Kidney (tissue), 14 donors: ENCODE results near the gene HOXB6. TPM values are rescaled to one million over a fixed set of nuclear protein-coding genes. Genes with fewer than 3 reads are reported as not detected.

Source experiments
- DNase-seq, 5 donors: peaks; one replicate each; pipeline ENCODE4 v3.0.0-alpha.2; 2013 to 2020
- FAIRE-seq: peaks from 2 replicates; lab custom pipeline; 2012; peaks lifted over from hg19 to GRCh38; lab: Jason Lieb, UNC
- H3K27ac ChIP-seq, 2 donors: one replicate each; pipeline ENCODE4 v1.7.0; 2013; ENCODE audit warnings: low read depth in 2 of 2, low read length in 2 of 2, inconsistent platforms in 1 of 2
- H3K27me3 ChIP-seq: one replicate; pipeline ENCODE4 v1.7.1; 2013; ENCODE audit warnings: low read length, inconsistent platforms; ENCODE audit not compliant: control insufficient read depth, insufficient read depth
- H3K36me3 ChIP-seq, 3 donors: one replicate each; pipeline versions ENCODE4 v1.7.0 to v1.7.1; 2013; ENCODE audit warnings: low read length in 3 of 3, control low read depth in 1 of 3, inconsistent platforms in 1 of 3; ENCODE audit not compliant: insufficient read depth in 3 of 3, control insufficient read depth in 2 of 3
- H3K4me1 ChIP-seq, 3 donors: one replicate each; pipeline versions ENCODE4 v1.7.0 to v1.7.1; 2013; ENCODE audit warnings: low read length in 3 of 3, inconsistent platforms in 1 of 3, low read depth in 1 of 3; ENCODE audit not compliant: control insufficient read depth in 2 of 3, insufficient read depth in 2 of 3
- H3K4me3 ChIP-seq, 3 donors: one replicate each; pipeline versions ENCODE4 v1.7.0 to v1.8.1; 2013; ENCODE audit warnings: low read length in 3 of 3, control low read depth in 1 of 3, inconsistent platforms in 1 of 3
- H3K9ac ChIP-seq, 3 donors: one replicate each; pipeline versions ENCODE4 v1.7.0 to v1.7.1; 2013; ENCODE audit warnings: low read length in 3 of 3, control low read depth in 1 of 3, inconsistent platforms in 1 of 3
- H3K9me3 ChIP-seq, 3 donors: one replicate each; pipeline versions ENCODE4 v1.7.0 to v1.7.1; 2013; ENCODE audit warnings: low read length in 3 of 3, control low read depth in 1 of 3, inconsistent platforms in 1 of 3; ENCODE audit not compliant: control insufficient read depth in 2 of 3, insufficient read depth in 1 of 3
- intact Hi-C: fragments of 100-400 bp; cut with DNase I; formaldehyde crosslinking; loops from one replicate; pipeline ENCODE4 v1.11.1; 2022
- polyA plus RNA-seq: library from polyadenylated mRNA; stranded (reverse); fragments of 350-450 nt; fragmentation: Illumina TruSeq; extraction: RNeasy Lipid Tissue Mini Kit (QIAGEN cat#74804); gene quantifications from one replicate; pipeline ENCODE4 v1.2.3, GENCODE V29; 2014; ENCODE audit warnings: low read depth, low replicate concordance; ENCODE audit not compliant: insufficient read depth
- total RNA-seq: library from RNA; stranded (reverse); fragmentation: NEBNext Ultra II Directional; extraction: Animal tissue kit (Norgen Biotek cat#: 25700); gene quantifications from one replicate; pipeline ENCODE4 v1.2.1, GENCODE V29; 2021
- TF ChIP-seq, protein P1 (sequence below): IDR thresholded peaks from 3 replicates; pipeline ENCODE4 v1.5.1; 2012; ENCODE audit warnings: mild to moderate bottlenecking, moderate library complexity, borderline replicate concordance; ENCODE audit not compliant: insufficient read depth; ENCODE audit errors: extremely low read depth
- donor health status: control.
- donor health status: control.
- donor health status: control.
- donor health status: control.
- donor health status: control.
- donor health status: DM: yes; HTN: yes; CAD: no.
- donor health status: Normal renal cell carcinoma (clear cell type).

Gene HOXB6
- total and polyA plus RNA-seq, 2 donors from 2014 or later, result 44.0 to 90.2 TPM

DNA sequence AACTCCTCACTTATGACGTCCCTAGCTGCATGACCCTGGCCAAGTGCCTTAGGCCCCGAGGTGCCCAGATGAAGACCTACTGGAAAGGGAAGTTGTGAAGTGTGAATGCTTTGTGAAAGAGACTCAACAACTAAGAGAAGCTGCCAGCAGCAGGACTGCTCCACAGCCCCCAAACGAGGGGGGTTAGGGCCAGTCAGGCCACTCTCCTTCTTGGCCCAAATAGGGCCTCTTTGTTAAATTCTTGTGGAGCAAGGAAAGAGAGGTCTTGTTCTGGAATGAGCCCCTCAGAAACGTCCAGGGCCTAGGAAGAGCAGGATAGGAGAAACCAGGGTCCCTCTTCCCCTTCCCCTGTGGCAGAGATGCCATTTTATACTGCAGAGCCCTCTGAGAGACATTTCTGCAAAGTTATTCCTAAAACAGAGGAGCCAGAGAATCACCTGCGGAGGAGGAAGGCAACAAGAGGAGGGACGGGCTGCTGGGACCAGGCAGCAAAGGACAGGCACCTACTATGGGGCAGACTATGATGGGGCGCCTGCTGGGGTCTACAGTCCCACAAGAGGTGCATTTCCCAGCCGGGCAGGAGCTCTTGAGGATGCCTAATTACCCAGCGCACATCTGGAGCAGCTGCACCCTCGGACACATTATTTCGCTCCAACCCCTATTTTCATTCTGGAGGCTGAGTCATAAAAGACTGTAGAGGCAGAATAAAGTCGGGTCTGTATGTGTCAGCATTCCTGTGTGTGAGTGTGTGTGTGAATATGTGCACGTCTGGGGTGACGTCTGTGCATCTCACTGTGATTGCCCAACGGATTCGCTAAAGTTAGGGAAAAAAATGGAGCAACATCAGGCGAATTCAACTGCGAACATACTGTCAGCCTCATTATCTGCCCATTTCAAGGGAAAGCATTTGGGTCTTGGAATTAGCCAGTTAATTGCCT, 32.8 kb upstream of the HOXB6 start:
- Histone ChIP-seq H3K9me3 (no peaks in the 10 kb centered on the region), H3K9ac (no peak overlapping the region), H3K4me3 (no peak overlapping the region), H3K4me1 (no peaks in the 10 kb centered on the region), H3K27me3 (peaks cover 43% of the 10 kb centered on the region), H3K36me3 (no peaks in the 10 kb centered on the region), H3K27ac (no peak overlapping the region)
- DNase-seq, result peak in 1 of 5 donors; percentile 39
- TF ChIP-seq, protein P1, sequence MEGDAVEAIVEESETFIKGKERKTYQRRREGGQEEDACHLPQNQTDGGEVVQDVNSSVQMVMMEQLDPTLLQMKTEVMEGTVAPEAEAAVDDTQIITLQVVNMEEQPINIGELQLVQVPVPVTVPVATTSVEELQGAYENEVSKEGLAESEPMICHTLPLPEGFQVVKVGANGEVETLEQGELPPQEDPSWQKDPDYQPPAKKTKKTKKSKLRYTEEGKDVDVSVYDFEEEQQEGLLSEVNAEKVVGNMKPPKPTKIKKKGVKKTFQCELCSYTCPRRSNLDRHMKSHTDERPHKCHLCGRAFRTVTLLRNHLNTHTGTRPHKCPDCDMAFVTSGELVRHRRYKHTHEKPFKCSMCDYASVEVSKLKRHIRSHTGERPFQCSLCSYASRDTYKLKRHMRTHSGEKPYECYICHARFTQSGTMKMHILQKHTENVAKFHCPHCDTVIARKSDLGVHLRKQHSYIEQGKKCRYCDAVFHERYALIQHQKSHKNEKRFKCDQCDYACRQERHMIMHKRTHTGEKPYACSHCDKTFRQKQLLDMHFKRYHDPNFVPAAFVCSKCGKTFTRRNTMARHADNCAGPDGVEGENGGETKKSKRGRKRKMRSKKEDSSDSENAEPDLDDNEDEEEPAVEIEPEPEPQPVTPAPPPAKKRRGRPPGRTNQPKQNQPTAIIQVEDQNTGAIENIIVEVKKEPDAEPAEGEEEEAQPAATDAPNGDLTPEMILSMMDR, result no peak
- intact Hi-C loops, result no loop called here
- no peak for FAIRE-seq

DNA sequence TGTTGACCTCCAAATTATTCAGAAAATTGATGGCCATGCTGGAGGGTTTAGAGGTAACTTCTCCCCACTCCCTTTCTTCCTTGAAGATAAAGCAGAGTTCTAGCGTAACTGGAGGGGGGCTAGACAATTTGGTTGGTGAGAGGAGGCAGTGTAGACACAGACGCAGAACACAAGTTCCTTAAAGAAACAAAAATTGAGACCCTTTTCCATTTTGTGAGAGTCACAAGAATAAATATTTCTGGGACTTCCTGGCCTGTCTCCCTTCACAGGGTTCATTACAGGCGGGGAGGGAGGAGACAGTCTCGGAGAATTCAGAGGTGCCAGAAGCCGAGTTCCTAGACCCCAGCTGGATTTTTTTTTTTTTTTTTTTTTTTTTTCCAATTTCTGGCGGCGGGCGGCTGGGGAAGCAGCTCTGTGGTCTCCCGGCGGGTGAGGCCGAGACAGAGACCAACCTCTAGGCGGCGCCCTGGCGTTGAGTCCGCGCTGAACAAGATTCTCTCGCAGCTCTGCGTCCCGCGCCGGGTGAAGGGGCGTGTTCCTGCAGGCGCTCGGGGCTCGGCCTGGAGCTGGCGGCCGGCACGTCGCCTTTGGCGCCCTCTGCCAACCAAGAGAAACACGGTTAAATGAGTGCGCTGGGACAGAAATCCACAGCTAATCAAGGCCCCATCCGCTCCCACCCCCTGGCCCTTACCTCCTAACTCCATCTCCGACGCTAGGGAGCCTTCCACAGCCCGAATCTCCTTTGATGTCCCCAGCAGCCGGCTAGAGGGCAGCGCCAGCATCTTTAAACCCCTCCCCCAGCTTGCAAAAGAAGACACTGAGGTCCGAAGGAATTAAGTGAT, 31.6 kb upstream of the HOXB6 start:
- no peak for FAIRE-seq
- Histone ChIP-seq H3K4me3 (no peak overlapping the region), H3K9me3 (no peaks in the 10 kb centered on the region), H3K9ac (peak overlapping the region in 1 of 3 donors; percentile 29), H3K27me3 (peaks cover 35% of the 10 kb centered on the region), H3K36me3 (no peaks in the 10 kb centered on the region), H3K4me1 (no peaks in the 10 kb centered on the region), H3K27ac (no peak overlapping the region)
- intact Hi-C loops, result no loop called here
- peak; percentile 95 to 97 (median 96) for DNase-seq
- TF ChIP-seq, protein P1, result peak; percentile 69

DNA sequence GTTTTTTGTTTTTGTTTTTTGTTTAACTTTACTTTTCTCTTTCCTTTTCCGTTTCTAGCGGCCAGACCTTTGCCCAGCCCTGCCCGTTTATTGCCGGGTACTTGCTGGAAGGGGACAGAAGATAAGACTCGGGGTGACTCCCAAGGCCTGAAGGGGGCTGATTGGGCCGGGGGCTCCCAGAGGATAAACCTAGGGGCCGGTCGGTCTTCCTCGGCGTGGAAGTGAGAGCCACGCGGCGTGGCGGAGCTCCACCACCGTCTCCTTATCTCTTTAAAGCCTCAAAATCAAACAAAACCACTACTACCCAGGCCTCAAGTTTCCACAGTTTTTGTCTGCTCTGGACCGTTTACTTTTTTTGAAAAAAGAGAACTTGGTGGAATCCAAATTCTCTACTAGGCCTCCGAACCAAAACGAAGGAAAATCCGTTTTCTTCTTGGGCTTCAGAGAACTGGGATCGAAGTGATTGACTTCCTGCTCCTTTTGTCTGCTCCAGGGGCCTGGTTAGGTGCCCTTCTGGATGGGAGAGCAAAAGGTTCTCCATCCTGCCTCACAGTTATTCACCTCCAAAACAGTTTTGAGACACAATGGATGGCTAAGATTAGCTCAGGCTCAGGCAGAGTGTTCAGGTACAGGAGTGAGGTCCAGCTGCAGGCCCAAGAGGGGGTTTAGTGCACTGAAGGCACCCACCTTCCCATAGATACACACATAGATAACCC, 29.9 kb upstream of the HOXB6 start:
- no peaks in the 10 kb centered on the region for H3K4me1 ChIP-seq
- no peak overlapping the region for H3K27ac ChIP-seq
- FAIRE-seq, result no peak
- DNase-seq, result peak in 1 of 5 donors; percentile 51
- H3K9ac ChIP-seq, result no peak overlapping the region
- no peak overlapping the region for H3K4me3 ChIP-seq
- H3K36me3 ChIP-seq, result no peaks in the 10 kb centered on the region
- no peaks in the 10 kb centered on the region for H3K9me3 ChIP-seq
- TF ChIP-seq, protein P1, result no peak
- H3K27me3 ChIP-seq, result peaks cover 39% of the 10 kb centered on the region
- intact Hi-C loops, result no loop called here
